Hepatic stellate cell (primary cell): ENCODE data around the gene GCM1.

Experiments
- DNase-seq: peaks from one replicate; pipeline ENCODE4 v3.0.0; 2011; ENCODE audit warnings: low spot score

The GCM1 gene

DNA sequence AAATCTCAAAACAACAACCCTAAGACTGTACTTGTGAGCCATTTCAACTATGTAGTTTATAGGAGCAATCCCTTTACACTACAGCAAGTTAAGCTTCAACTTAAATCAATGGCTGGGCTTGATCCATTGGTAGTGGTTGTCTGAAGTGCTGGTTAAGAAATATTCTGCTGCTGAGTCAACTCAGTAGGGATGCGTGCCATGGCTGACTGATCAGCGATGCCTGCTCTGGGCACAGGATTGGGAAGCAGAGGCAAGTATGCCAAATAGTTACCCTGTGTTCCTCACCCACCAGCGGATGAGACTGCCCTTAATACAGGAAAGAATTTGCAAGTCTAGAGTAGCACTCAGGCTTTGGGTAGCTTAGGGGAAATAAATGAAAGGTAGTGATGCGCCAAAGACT is 41.5 kb downstream of the GCM1 start:
- DNase-seq = no peak

DNA sequence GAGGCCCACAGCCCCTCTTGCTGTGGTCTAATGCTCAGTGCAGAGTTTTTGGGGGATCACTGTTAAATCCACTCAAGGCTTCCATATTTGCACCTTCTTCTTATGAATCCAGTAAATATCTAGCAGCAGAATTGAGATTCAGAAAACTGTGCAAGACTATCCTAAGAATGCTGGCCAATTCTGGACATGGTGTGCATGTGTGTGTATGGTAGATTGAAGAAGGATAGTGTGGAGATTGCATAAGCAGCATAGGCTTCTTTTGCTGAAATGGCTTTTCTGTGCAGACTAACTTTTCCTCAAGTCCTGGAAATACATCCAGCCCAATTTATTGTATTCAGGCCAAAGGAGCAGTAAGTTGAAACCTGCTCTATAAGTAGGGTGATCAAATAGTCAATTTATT is 43.7 kb downstream of the GCM1 start:
- DNase-seq = no peak

DNA sequence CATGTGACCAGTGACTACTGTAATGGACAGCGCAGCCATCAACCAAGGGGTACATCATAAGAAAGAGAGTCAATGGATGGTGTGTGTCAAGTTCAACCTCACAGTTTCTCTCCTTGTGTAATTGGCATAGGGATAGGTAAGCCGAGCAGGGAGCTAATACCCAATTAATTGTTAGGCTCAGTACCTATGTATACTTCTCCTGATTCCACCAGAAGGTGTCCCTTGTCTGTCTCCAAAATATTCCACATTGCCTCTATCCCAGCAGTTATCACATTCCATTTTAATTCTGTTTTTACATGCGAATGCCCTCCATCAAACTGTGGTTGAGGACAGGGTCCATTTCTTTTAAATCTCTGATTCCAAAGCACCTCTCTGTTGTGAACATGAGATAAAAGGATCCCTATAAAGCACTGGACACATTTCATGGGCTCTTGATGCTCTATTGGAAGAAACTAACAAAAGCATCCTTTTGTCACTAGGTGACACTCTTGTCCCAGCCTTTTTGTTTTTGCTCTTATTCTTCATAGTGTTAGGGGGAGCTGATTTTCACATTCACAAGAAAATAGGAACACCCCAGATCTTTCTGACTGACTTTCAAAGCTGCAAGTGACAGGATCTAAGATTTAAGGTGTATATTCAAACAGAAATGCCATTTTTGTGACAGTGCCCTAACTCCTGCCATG is 44.5 kb downstream of the GCM1 start:
- DNase-seq = no peak

DNA sequence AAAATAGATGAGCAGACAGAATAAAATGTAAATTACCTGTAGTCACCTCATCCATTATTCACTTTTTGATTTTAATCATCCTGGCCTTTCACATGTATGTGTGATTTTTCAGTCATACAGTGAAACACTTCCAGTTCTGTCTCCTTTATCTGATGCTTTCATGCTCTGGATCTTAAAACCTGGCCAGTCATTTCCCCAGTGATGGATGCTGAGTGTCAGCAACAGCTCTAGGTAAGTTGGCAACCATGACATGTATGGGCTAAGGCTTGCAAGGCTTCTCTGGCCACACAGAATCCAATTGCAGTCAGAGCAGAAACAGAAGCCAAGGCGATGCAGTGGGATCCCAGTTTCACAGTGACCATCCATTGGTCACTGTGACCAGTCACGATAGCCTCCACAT is 47.6 kb downstream of the GCM1 start:
- no peak for DNase-seq

DNA sequence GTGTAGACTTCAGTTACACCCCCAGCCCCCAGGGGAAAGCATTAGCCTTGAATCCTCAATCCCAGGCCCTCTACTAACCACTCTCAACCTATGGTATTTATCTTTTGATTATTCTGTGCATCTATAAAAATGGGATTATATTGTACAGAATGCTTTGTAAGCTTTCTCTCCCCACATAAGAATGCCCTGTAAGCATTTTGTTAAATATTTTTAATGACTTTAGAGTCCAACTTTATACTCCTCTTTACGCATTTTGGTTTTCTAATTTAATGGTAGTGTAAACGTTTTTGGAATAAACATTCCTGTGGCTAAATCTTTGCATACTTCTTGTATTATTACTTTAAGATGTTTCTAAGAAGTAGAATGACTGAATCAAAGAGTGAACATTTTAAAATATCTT is 48.1 kb downstream of the GCM1 start:
- no peak for DNase-seq

DNA sequence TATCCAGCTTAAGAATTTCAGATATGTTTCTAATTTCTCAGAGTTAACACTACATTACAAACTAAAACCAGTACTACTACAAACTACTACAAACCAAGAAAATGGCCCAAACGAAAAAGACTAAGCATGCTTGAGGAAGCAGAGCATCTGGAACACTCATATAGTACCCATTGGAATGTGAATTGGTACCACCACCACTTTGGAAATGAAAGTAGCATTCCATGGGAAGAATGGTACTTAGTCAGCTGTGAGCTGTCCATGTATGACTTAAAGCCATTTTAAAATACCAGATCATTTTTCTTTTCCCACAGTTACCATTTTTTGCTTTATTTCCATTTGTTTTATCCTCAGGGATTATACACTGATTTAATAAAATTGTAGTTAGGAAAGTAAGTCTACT is 52.9 kb downstream of the GCM1 start:
- DNase-seq = peak; percentile 27

DNA sequence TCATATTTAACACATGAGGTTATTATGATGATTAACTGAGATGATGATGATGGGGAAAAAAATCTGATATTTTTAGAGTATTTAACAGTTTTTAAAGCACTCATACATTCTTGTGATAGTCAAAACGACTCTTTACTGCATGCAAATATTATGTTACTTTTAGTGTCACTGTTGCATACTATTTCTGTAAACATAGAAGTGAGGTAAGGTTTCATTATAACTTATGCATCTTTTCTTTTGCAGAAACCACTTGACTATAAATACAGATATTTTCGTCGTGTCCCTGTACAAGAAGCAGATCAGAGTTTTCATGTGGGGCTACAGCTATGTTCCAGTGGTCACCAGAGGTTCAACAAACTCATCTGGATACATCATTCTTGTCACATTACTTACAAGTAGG is 53.4 kb downstream of the GCM1 start:
- no peak for DNase-seq

DNA sequence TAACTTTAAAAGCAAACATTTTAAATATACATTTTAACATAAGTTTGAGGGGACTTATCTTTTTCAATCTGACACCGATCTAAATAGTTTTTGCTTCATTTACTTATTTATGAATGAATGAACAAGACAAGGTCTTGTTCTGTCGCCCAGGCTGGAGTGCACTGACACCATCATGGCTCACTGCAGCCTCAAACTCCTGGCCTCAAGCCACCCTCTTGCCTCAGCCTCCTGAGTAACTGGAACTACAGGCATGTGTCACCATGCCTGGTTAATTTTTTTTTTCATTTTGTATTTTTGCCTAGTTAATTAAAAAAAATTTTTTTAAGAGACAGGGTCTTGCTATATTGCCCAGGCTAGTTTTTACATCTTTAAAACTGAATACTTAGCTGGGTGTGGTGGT is 58.1 kb downstream of the GCM1 start:
- no peak for DNase-seq

DNA sequence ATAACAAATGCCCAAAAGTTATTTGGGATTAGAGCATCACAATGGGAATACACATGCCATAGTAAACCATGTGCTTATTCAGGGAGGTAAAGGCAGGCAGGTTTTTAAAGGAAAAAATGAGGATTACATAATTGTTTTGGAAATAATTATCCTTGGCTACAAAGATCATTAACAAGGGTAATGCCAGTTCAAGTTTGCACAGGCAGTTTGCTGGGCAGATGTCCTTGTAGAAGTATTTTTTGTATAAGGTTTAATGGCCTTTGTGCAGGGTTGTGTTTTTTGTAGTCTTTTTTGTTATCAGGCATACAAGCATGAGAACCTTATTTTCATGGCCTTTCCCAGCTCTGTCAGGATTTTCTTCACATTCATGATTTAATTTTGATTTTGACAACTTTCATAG is 58.7 kb downstream of the GCM1 start:
- no peak for DNase-seq

DNA sequence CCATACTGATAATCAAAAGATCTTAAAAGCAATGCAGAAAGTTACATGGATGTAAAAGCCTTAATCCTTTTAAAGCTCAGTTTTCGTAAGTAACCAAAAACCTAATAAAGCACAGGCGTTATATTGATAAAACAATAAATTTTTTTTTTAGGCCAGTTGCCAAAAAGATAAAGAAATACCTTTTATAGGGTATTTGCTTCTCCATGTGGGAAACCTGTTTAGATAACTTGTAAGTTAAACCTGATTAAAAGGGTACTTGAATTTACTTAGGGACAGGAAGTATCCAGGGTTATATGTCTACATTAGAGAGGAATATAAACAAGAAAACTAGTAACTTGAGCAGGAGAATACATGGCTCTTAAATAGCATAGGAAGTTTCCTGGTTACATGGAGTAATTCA is 62.3 kb downstream of the GCM1 start:
- DNase-seq = no peak

DNA sequence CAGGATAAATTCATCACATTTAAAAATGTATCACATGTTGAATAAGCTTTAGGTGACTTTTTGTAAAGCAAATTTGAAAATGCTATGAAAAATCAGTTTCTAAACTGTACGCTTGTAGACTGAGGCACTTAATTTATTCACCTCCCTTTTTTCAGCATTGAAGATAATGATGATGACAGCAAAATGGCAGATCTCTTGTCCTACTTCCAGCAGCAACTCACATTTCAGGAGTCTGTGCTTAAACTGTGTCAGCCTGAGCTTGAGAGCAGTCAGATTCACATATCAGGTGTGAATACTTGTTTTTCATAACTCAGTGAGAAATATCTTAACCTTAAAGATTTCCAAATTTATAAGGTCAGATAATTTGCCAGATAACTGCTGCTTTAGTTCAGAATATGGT is 67.8 kb downstream of the GCM1 start:
- DNase-seq = no peak
